ENCODE data around the gene S100A3.
"Not testable (repeated sequence)": the region's sequence is repeated elsewhere in the genome, so short reads cannot be mapped to it uniquely, and the experiment has no call there.

Gene S100A3, protein sequence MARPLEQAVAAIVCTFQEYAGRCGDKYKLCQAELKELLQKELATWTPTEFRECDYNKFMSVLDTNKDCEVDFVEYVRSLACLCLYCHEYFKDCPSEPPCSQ

DNA sequence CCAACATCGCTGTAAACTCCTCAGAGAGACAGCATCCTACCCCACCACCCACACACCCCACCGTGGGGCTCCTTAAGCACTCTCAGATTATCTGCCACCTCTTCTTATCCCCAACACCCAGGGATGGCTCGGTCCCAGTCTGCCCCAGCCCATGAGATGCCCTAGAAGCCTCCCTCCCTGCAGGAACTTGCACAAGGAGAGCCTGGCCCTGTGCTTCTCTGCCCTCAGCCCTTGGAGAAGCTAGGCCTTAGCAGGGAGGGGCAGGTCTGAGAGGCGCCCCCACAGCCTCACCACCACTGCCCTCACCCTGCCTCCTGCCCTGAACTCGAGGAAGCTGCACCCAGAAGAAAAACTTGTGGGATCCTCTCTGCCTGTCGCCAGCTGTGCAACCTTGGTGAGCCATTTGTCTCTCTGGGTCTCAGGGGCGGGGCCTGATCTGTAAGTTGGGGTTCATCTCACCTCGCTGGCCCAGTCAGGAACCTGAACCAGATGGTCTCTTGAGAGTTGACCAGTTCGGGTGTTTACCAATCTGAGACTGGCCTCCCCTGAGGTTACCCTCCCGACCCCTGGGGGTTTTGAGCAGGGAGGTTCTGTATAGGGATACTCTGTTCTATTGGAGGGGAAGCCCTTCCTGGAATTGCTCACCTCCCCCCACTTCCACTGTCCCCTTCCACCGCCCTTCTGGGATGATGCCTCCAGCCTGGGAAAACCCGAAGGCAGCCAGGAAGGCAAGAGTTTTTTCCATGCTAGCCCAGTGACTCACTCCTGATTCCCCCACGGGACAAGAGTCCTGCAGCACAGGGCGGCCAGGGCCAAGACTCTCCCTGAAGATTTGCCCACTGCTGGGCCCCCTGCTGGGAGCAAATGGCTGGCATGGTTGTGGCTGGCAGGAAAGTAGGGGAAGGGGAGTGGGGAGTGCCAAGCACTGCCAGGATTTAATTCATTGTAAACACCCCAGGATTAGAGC lies at the start of gene S100A3:
Gene S100A3, minus strand, starts transcription at position 537 of the 967 bp plus-strand sequence. CDS start 773 bp downstream, outside the sequence.
- no peak for DNase-seq

DNA sequence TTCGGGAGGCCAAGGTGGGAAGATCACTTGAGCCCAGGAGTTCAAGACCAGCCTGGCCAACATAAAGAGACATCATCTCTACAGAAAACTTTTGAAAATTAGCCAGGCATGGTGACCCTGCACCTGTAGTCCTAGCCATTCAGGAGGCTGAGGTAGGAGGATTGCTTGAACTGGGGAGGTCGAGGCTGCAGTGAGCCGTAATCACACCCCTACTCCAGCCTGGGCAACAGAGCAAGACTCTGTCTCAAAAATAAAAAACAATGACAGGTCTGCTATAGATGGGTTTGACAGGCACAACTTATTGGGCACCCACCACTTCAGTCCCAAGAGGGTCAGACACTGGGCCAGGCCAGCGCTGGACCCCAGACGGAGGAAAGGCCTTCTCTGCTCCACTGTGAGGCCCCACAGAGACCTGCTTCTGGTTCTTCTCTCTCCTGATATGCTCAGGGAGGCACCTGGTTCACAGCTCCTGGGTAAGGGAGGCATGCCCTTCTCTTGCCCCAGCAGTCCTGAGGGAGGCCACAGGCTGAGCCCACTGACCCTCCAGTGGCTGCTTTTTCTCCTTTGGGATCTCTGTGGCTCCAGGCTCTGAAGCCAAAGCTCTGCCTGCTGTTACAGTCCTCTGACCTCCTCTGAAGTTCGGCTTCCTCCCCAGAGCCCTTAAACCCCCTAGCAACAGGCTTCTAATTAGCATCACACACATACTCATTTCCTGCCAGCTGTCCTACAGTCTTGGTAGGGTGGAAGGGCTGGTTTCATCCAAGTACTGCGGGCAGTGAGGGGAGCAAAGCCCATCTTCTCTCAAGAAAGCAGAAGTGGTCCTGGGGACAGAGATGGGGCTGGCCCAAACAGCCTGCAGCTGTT lies 49.5 kb upstream of the S100A3 start:
- DNase-seq: peak; percentile 55

DNA sequence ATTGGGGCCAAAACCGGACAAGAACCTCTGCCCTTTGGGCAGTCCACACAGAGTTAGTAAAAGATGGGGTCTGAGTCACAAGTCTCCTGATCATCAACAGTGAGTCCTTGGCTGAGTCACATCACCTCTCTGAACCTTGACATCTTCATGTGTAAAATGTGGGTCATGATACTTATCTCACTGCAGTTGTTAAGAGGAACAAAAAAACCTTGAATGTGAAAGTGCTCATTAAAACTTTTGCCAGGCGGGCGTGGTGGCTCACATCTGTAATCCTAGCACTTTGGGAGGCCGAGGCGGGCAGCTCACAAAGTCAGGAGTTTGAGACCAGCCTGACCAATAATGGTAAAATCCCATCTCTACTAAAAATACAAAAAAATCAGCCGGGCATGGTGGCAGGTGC lies 48.1 kb upstream of the S100A3 start:
- no peak for DNase-seq

DNA sequence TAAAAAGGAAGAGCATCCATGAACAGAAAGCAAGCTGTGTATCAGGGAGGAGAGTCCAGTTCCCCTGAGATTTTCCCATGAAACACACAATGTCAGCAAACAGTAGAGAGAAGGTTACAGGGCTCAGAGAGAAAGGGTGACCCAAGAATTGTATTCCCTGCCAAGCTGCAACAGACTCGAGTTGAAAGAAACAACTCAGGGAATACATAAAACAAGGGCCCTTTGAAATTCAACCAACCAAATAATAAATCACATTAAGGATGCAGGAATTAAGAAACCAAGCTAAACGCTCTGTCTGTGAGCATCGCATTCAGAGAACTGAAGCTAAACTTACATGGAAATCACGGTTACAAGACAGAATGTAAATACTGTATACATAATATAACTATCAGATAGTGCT lies 43.7 kb upstream of the S100A3 start:
- no peak for DNase-seq

DNA sequence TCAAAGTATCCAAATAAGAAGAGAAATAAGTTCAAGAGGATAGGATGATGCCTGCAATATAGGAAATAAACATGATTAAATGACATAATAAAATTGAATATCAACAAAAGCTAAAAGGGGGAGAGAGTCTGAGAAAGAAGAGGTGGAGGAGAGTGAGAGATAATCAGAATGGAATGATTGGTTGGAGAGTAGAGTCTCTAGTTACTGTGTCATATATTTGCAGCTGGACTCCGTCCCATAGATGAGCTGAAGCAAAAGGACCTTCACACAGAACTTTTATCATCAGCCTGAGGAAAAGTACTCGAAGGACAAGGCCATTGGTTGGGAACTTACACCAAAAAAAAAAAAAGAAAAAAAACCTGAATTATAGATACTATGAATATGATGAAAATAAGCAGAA lies 39.4 kb upstream of the S100A3 start:
- no peak for DNase-seq

DNA sequence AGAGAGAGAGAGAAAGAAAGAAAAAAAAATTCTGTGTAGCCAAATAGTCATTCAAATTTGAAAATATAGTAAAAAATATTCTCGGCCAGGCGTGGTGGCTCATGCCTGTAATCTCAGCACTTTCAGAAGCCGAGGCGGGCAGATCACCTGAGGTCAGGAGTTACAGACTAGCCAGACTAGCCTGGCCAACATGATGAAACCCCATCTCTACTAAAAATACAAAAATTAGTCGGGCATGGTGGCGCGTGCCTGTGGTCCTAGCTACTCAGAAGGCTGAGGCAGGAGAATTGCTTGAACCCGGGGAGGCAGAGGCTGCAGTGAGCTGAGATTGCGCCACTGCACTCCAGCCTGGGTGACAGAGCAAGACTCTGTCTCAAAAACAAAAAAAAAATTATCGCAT lies 39.0 kb upstream of the S100A3 start:
- DNase-seq: not testable (repeated sequence)

DNA sequence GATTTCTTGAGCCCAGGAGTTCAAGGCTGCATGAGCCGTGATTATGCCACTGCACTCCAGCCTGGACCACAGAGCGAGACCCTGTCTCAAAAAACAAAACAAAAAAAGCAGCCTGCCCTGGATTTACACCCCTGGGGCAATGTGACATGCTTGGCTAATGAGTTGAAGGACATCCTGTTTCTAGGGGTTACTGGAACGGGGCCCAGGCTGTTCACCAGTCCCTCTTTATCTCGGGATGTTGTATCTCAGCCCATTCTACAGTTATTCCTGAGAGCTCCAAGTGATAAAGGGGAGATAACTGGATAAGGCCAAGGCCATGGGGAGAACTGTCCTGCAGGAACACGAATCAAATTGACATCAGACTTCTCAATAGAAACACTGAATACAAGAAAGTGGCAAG lies 38.3 kb upstream of the S100A3 start:
- DNase-seq: no peak

DNA sequence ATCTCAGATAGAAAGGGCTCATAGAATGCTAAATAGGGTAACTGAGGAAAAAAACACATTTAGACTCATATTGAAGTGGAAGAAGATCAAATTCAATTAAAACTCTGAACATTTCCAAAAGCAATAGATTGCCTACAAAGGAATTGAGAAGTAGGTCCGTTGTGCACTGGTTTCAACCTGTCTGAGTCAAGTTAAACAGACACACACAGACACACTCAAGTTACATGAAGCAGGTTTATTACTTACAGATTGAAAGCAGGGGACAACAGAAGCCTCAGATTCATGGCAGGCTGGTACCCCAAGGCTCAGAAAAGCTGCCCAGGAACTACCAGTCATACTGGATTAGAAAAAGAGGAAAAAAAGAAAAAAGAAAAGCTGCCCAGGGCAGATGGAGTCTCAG lies 37.3 kb upstream of the S100A3 start:
- no peak for DNase-seq

DNA sequence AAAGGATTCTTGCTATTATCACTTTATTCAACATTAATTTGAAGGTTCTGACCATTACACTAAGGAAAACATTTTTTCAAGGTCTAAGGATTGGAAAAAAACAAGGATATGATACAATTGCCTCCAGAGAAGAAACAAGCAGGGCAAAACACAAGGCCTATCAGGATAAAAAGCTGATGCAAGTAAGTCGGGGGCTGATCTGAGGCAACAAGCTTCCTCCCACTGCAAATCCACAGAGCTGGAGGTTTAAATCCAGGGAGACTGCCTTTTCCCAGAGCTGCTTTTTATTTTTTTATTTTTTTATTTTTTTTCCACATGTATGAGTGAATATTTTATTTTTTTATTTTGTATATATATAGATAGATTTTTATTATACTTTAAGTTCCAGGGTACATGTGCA lies 35.9 kb upstream of the S100A3 start:
- no peak for DNase-seq

DNA sequence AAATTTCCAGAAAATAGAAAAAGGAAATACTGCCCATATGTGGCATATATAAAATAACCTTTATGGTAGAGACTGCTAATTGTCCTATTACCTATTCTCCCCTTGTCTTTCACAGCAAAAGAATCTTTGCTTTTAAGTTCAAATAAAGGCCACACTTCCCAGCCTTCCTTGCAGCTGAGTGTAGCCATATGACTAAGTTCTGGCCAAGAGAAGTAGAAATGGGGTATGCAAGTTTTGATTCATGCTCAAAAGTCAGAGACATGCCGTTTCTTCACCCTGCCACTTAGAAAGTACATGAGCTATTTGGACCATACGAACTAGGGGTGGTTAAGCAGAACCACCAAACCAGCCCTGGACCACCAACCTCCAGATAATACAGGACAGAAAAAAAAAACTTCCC lies 34.9 kb upstream of the S100A3 start:
- DNase-seq: no peak

DNA sequence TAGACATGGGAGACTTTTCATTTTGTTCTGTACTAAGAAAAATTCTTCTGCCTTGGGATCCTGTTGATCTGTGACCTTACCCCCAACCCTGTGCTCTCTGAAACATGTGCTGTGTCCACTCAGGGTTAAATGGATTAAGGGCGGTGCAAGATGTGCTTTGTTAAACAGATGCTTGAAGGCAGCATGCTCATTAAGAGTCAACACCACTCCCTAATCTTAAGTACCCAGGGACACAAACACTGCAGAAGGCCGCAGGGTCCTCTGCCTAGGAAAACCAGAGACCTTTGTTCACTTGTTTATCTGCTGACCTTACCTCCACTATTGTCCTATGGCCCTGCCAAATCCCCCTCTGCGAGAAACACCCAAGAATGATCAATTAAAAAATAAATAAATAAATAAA lies 34.5 kb upstream of the S100A3 start:
- DNase-seq: not testable (repeated sequence)

DNA sequence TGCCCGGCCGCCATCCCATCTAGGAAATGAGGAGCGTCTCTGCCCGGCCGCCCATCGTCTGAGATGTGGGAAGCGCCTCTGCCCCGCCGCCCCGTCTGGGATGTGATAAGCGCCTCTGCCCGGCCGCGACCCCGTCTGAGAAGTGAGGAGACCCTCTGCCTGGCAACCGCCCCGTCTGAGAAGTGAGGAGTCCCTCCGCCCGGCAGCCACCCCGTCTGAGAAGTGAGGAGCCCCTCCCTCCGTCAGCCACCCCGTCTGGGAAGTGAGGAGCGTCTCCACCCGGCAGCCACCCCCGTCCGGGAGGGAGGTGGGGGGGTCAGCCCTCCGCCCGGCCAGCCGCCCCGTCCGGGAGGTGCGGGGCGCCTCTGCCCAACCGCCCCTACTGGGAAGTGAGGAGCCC lies 33.8 kb upstream of the S100A3 start:
- DNase-seq: not testable (repeated sequence)

DNA sequence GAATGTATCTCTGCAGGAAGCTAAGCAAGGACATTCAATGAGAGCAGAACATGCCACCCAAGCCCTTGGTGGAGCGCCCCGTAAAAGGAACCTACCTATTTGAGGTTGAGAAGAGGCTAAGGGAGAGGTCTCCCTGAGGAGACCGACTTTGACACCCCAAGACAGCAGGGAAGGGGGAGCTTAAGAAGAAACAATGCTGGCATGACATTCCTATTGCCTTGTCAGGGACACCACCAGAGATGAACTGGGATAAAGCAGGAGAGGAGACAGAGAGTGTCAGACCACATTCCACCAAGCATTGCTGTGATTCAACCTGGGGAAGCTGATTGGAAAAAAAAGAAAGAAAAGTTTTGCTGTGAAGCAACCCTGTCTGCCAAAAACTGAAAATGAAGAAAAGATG lies 29.9 kb upstream of the S100A3 start:
- DNase-seq: no peak

DNA sequence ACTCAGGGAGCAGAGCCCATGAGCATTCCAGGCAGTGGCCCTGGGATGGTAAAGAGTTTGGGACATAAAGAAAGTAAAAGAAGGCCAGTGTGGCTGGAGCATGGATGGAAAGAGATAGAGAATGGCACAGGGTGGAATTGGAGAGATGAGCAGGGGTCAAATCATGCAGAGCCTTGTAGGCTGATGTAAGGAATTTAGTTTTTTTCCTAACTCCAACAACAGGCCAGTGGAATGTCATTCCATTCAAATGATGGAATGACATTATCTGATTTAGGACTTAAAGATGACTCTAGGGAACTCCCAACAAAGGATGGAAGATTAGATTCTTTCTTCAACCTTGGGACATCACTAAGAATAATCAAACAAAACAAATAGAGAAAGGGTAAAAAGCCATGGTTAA lies 29.4 kb upstream of the S100A3 start:
- DNase-seq: no peak

DNA sequence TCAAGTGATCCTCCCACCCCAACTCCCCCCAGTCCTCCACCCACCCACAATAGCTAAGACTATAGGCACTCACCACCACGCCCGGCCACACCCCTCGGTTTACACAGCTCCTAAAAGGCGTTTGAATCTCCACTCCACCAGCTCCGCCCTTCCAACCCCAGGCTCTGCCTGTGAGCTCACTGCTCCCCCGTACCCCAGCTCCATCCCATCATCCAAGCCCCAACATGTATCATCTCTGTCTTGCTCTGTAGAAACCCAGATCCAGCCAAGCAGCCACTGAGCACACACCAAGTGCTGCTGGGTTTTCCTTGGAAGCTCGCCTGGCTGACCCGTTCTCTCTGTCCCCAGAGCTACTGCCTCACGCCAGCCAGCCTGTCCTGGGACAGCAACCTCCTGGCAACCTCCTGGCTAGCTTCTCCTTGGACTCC lies 28.6 kb upstream of the S100A3 start:
- DNase-seq: no peak

DNA sequence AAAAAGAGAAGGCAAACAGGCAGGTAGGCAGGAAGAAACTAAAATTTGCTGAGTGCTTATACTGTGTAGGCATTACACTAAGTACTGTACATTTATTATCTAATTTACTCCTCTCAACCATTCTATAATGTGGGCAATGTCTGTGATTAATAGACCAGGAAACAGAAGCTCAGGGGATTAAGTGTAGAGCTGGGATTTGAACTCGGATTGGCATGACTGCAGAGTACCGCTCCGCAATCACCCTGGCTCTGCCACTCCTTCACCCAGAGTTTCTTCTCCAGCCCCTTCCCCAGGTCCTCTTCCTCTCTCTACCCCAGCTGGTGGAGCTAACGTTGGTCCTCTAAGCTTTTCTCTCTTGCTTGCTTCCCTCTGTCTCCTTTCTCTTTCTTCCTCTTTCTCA lies 28.1 kb upstream of the S100A3 start:
- DNase-seq: no peak

DNA sequence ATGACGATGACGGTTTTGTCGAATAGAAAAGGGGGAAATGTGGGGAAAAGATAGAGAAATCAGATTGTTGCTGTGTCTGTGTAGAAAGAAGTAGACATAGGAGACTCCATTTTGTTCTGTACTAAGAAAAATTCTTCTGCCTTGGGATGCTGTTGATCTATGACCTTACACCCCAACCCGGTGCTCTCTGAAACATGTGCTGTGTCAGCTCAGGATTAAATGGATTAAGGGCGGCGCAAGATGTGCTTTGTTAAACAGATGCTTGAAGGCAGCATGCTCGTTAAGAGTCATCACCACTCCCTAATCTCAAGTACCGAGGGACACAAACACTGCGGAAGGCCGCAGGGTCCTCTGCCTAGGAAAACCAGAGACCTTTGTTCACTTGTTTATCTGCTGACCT lies 26.4 kb upstream of the S100A3 start:
- DNase-seq: not testable (repeated sequence)

DNA sequence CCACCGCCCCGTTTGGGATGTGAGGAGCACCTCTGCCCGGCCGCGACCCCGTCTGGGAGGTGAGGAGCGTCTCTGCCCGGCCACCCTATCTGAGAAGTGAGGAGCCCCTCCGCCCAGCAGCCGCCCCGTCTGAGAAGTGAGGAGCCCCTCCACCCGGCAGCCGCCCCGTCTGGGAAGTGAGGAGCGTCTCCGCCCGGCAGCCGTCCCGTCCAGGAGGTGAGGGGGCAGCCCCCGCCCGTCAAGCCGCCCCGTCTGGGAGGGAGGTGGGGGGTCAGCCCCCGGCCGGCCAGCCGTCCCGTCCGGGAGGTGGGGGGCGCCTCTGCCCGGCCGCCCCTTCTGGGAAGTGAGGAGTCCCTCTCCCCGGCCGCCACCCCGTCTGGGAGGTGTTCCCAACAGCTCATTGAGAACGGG lies 26.0 kb upstream of the S100A3 start:
- not testable (repeated sequence) for DNase-seq

DNA sequence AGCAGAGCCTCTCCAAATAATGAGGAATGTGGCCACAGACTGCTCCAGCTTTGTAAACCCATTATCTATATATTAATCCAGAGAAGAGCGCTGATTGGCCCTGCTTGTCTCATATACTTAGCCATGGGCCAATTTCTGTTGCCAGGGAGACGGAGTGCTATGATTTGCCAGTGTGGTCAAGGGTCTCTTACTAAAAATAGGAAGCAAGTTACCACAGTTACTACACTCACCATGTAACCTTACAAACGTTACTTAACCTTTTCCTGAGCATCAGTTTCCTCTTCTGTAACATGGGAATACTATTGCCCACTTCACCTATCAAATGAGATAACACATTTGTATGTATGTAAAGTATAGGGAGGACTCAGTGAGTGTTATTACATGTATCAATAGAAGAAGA lies 24.3 kb upstream of the S100A3 start:
- no peak for DNase-seq

DNA sequence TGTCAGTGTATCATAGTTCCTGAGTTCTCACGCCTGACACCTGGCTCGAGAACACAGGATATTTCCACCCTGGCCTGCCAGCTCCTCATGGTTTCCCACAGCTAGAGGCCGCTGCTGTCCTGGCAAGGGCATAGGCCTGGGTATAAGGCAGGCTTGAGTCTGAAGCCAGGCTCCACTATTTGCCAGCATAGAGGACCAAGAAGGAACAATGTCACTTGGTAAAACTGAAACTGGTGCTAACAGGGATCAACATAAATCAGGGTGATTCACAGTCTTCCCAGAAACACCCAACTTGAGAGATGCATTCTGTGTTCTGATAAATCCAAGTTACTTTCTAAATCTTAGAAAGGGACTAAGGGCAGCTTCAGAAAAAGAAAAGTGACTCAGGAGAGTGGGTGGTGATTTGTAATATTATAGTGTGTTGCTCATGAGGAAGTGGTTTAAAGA lies 23.5 kb upstream of the S100A3 start:
- DNase-seq: peak; percentile 46

DNA sequence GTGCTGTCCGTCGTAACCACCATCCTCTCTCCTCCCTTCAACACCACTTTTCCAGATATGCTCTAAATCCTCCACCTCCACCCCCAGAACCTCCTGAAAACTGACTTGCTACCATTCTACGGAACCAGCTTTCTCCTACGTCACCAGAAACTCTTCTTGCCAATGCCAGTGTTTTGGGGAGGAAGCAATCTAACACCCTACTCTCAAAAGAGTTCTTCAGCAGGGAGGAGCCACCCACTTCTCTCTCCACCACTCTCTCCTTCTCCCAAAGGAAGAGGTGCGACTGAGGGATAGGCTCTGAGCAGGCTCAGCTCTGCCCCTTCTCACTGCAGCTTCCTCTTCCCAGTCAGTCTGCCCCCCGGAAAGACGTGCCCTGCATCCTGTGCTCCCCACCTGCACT lies 22.6 kb upstream of the S100A3 start:
- no peak for DNase-seq

DNA sequence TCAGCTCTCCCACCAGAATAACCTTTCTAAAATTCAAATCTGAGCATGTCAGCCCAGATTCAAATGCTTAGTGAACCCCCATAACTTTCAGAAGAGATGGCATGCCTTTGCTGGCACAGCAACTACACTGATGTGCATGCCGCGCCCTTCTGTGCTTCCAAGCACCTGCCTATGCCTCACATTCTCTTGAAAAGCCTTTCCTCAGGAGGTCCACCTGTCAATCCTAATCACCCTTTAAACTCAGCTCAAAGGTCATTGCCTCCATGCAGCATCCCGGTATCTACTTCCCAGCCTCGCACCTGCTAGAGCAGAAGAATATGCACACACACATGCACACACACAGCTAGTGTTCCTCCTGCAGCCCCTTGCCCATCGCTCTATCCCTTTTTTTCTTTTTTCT lies 21.8 kb upstream of the S100A3 start:
- DNase-seq: no peak

DNA sequence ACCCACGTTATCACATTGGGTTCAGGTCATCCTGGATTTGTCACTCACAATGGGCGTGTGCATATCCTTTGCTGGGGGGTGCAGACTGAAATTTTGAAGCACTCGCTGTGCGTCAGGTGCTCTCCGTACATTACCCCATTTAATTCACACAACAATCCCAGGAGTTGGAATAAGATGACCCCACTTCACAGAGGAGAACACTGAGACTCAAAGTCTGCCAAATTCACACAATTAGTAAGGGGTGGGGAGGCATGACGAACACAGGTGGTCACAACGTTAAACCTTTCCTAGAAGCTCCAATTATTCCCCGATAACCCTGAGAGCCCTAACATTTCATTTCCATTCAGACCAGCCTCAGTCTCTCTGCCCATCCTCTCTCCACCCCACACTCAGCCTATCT lies 20.4 kb upstream of the S100A3 start:
- DNase-seq: no peak
